Suprapubic skin (tissue), 4 donors: Measurements from ENCODE around the gene RGS17.

ENCODE experiments used
- CTCF ChIP-seq, 2 donors: fragments of 200-600 bp in 1 of 2; fragments of 450-650 bp in 1 of 2; sonication (generic) in 1 of 2; IDR thresholded peaks; one replicate each; pipeline ENCODE4 v1.5.1; 2016 to 2019; ENCODE audit warnings: antibody characterized with exemption in 2 of 2, mild to moderate bottlenecking in 1 of 2, moderate library complexity in 1 of 2
- EP300 ChIP-seq: sonication (generic); formaldehyde crosslinking; IDR thresholded peaks from one replicate; pipeline ENCODE4 v1.6.1; 2017; ENCODE audit warnings: antibody characterized with exemption
- POLR2A ChIP-seq, 2 donors: fragments of 450-650 bp; IDR thresholded peaks; one replicate each; pipeline ENCODE4 v1.6.1; 2017; ENCODE audit warnings: antibody characterized with exemption in 2 of 2, mild to moderate bottlenecking in 2 of 2, moderate library complexity in 2 of 2
- POLR2AphosphoS5 ChIP-seq, 3 donors: sonication (generic); formaldehyde crosslinking; IDR thresholded peaks; one replicate each; pipeline ENCODE4 v1.6.1; 2017; ENCODE audit warnings: antibody characterized with exemption in 3 of 3

DNA sequence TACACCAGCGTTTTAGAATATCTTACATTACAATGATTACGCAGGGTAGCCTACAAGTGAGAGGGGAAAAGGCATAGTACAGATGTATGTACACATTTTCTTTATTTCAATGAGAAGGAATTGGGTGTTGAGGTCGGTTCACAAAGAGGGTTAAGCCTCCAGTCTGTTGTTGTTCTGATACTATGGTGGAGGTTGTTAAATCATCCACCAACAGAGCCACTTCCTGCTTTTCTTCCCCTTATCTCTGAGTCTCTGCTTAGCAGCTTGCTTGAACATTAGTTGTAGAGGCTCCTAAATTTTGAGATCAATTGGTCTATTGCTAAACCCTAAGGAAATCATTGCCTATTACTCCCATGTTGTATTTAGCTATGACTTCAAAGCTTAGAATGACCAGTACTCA is 7.3 kb downstream of the RGS17 start:
- TF ChIP-seq CTCF (IDR thresholded peaks at IDR 0.05): no peak
- TF ChIP-seq POLR2A (IDR thresholded peaks at IDR 0.05): no peak
- TF ChIP-seq EP300: no peak
- TF ChIP-seq POLR2AphosphoS5 (IDR thresholded peaks at IDR 0.05): no peak
